SU-DHL-6 (cell line): ENCODE results near the gene ZNF12.

Experiments used
- H2AFZ ChIP-seq: fragments of 200-600 bp; sonication (generic); 2 replicates; pipeline ENCODE4 v1.6.1; 2014; ENCODE audit warnings: low read depth, mild to moderate bottlenecking, moderate library complexity, mixed read lengths, antibody characterized with exemption, low read length; ENCODE audit not compliant: severe bottlenecking
- H3F3A ChIP-seq: fragments of 200-600 bp; shearing (Covaris generic); 2 replicates; pipeline ENCODE4 v1.6.0; 2016; ENCODE audit warnings: antibody characterized with exemption, mild to moderate bottlenecking; ENCODE audit not compliant: insufficient read depth
- H3K27ac ChIP-seq: fragments of 200-600 bp; sonication (generic); 2 replicates; pipeline ENCODE4 v1.5.1; 2016; ENCODE audit warnings: low read depth, mild to moderate bottlenecking, low read length, moderate library complexity, mixed read lengths
- H3K27me3 ChIP-seq: fragments of 200-600 bp; sonication (generic), shearing (Covaris generic); 2 replicates; pipeline ENCODE4 v1.6.0; 2014; ENCODE audit warnings: mild to moderate bottlenecking, low read length
- H3K36me3 ChIP-seq: fragments of 200-600 bp; sonication (generic); 2 replicates; pipeline ENCODE4 v1.6.1; 2014; ENCODE audit warnings: mild to moderate bottlenecking, low read length, mixed read lengths
- H3K4me2 ChIP-seq: fragments of 300-600, 200-600 bp; shearing (Covaris generic), sonication (generic); 2 replicates; pipeline ENCODE4 v1.6.0; 2014; ENCODE audit warnings: low read length, low read depth, mild to moderate bottlenecking; ENCODE audit not compliant: poor library complexity, severe bottlenecking
- H3K4me3 ChIP-seq: fragments of 200-600 bp; sonication (generic); 2 replicates; pipeline ENCODE4 v1.5.1; 2014; ENCODE audit warnings: antibody characterized with exemption, low read length, mild to moderate bottlenecking, mixed read lengths; ENCODE audit not compliant: insufficient read depth, poor library complexity, severe bottlenecking
- H3K79me2 ChIP-seq: fragments of 200-600 bp; sonication (generic); 2 replicates; pipeline ENCODE4 v1.6.1; 2014; ENCODE audit warnings: mild to moderate bottlenecking, low read length, moderate library complexity; ENCODE audit not compliant: insufficient read depth
- H3K9ac ChIP-seq: fragments of 200-600 bp; sonication (generic); 2 replicates; pipeline ENCODE4 v1.7.0; 2014; ENCODE audit warnings: mild to moderate bottlenecking, low read length
- H3K9me2 ChIP-seq: fragments of 200-600 bp; sonication (generic); replicated peaks from 2 replicates; pipeline ENCODE4 v1.6.1; 2014; ENCODE audit warnings: low read length; ENCODE audit not compliant: insufficient read depth
- H3K9me3 ChIP-seq: fragments of 200-600 bp; sonication (generic); 2 replicates; pipeline ENCODE4 v1.6.1; 2014; ENCODE audit warnings: low read length, mixed read lengths; ENCODE audit not compliant: insufficient read depth
- H4K20me1 ChIP-seq: fragments of 200-600 bp; sonication (generic); 2 replicates; pipeline ENCODE4 v1.6.1; 2014; ENCODE audit warnings: low read depth, mild to moderate bottlenecking, antibody characterized with exemption, low read length, moderate library complexity, mixed read lengths
- CTCF ChIP-seq: fragments of 200-600 bp; sonication (generic); IDR thresholded peaks from one replicate; pipeline ENCODE4 v1.5.1; 2017; ENCODE audit warnings: antibody characterized with exemption, mild to moderate bottlenecking, low read length, moderate library complexity; ENCODE audit not compliant: insufficient read depth, poor library complexity, severe bottlenecking
- EZH2phosphoT487 ChIP-seq: fragments of 200-600 bp; sonication (generic), shearing (Covaris generic); conservative IDR thresholded peaks from 2 replicates; pipeline ENCODE4 v1.6.1; 2018; ENCODE audit warnings: mild to moderate bottlenecking, antibody characterized with exemption, low read length, moderate library complexity, mixed read lengths

The ZNF12 gene

GRCh38 chr7:6648815-6649104 lies 58.0 kb downstream of the ZNF12 start:
- Histone ChIP-seq H3K27ac (no peak overlapping the region), H3K9ac (no peak overlapping the region), H4K20me1 (no peaks in the 10 kb centered on the region), H3K27me3 (no peaks in the 10 kb centered on the region), H3K9me2 (no peaks in the 10 kb centered on the region), H3K4me2 (no peak overlapping the region), H3F3A (no peaks in the 10 kb centered on the region), H3K9me3 (no peaks in the 10 kb centered on the region), H3K79me2 (no peaks in the 10 kb centered on the region), H2AFZ (no peak overlapping the region), H3K36me3 (no peaks in the 10 kb centered on the region; the same call in 1 of the 2 replicates), H3K4me3 (no peak overlapping the region)
- TF ChIP-seq EZH2phosphoT487 (no peak), CTCF (no peak)

GRCh38 chr7:6648066-6648814 lies 58.5 kb downstream of the ZNF12 start:
- Histone ChIP-seq H4K20me1 (no peaks in the 10 kb centered on the region), H3K4me3 (no peak overlapping the region), H3K4me2 (no peak overlapping the region), H3F3A (no peaks in the 10 kb centered on the region), H3K27ac (no peak overlapping the region), H3K9me2 (no peaks in the 10 kb centered on the region), H3K9ac (no peak overlapping the region), H3K9me3 (no peaks in the 10 kb centered on the region), H3K79me2 (no peaks in the 10 kb centered on the region), H3K27me3 (no peaks in the 10 kb centered on the region), H2AFZ (no peak overlapping the region), H3K36me3 (no peaks in the 10 kb centered on the region; the same call in 1 of the 2 replicates)
- no peak for TF ChIP-seq EZH2phosphoT487
- TF ChIP-seq CTCF = no peak

GRCh38 chr7:6647541-6647940 lies 59.2 kb downstream of the ZNF12 start:
- Histone ChIP-seq H3K4me2 (no peak overlapping the region), H3K36me3 (no peaks in the 10 kb centered on the region; the same call in 1 of the 2 replicates), H3K9ac (no peak overlapping the region), H3K27ac (no peak overlapping the region), H2AFZ (no peak overlapping the region), H4K20me1 (no peaks in the 10 kb centered on the region), H3K9me3 (no peaks in the 10 kb centered on the region), H3K79me2 (no peaks in the 10 kb centered on the region), H3K4me3 (no peak overlapping the region), H3F3A (no peaks in the 10 kb centered on the region), H3K27me3 (no peaks in the 10 kb centered on the region), H3K9me2 (no peaks in the 10 kb centered on the region)
- TF ChIP-seq CTCF (no peak), EZH2phosphoT487 (no peak)
